Measurements from ENCODE around the gene ATP2B1.

DNA sequence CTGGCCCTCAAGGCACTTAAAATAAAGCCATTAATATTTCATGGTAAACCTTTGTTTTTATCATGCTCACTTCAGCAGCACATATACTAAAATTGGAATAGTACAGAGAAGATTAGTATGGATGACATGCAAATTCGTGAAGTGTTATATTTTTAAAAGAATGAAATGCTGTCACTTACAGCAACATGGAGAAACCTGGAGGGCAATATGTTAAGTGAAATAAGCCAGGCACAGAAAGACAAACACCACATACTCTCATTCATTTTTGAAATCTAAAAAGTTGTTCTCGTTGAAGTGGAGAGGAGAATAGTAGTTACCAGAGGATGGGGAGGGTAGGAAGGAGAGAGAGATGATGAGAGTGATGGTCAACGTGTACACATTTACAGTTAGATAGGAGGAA lies 45.4 kb upstream of the ATP2B1 start:
- TF ChIP-seq CTCF (conservative IDR thresholded peaks at IDR 0.05; ENCODE audit: low read depth, low read length) (no peak), EZH2phosphoT487 (IDR thresholded peaks at IDR 0.05; ENCODE audit: borderline replicate concordance, low read length) (no peak)
